Transverse colon (tissue), 4 donors: ENCODE results near the gene LGR5. TPM values are rescaled to one million over a fixed set of nuclear protein-coding genes. Genes with fewer than 3 reads are reported as not detected.

Source experiments
- DNase-seq: peaks from one replicate; pipeline ENCODE4 v3.0.0-alpha.2; 2019
- H3K27ac ChIP-seq, 4 donors: fragments of 200-600 bp; sonication (generic); 2 replicates each; pipeline ENCODE4 v1.5.1; 2016 to 2018; ENCODE audit warnings: inconsistent platforms in 4 of 4
- H3K27me3 ChIP-seq: fragments of 200-600 bp; sonication (generic); 2 replicates; pipeline ENCODE4 v1.5.1; 2017; ENCODE audit warnings: inconsistent platforms
- H3K36me3 ChIP-seq, 4 donors: fragments of 200-600 bp; sonication (generic); 2 replicates each; pipeline ENCODE4 v1.5.1; 2017 to 2019; ENCODE audit warnings: inconsistent platforms in 4 of 4
- H3K4me1 ChIP-seq, 4 donors: fragments of 200-600 bp; sonication (generic); 2 replicates each; pipeline ENCODE4 v1.5.1; 2017 to 2020; ENCODE audit warnings: inconsistent platforms in 4 of 4
- H3K4me3 ChIP-seq, 4 donors: fragments of 200-600 bp; sonication (generic); 1 replicate in 1 of 4; 2 replicates in 3 of 4; pipeline versions ENCODE4 v1.5.1 to v1.6.1; 2017 to 2019; ENCODE audit warnings: inconsistent platforms in 4 of 4
- H3K9me3 ChIP-seq, 2 donors: fragments of 200-600 bp; sonication (generic); 2 replicates each; pipeline ENCODE4 v1.5.1; 2017 to 2019; ENCODE audit warnings: inconsistent platforms in 2 of 2
- EP300 ChIP-seq: sonication (generic); formaldehyde crosslinking; IDR thresholded peaks from one replicate; pipeline ENCODE4 v1.6.1; 2017; ENCODE audit warnings: antibody characterized with exemption, low read depth
- POLR2A ChIP-seq: fragments of 450-650 bp; IDR thresholded peaks from one replicate; pipeline ENCODE4 v1.6.1; 2016; ENCODE audit warnings: antibody characterized with exemption, mild to moderate bottlenecking, moderate library complexity
- POLR2AphosphoS5 ChIP-seq, 3 donors: sonication (generic); formaldehyde crosslinking; IDR thresholded peaks; one replicate each; pipeline ENCODE4 v1.6.1; 2016; ENCODE audit warnings: antibody characterized with exemption in 3 of 3
- WGBS, 2 donors: methylation state at CpG; one replicate each; pipeline ENCODE4 v1.1.5; 2018; ENCODE audit warnings: low coverage in 1 of 2; 5-methylcytosine and 5-hydroxymethylcytosine counted together
- in situ Hi-C, 4 donors: fragments of 200-750 bp; cut with MboI; loops; one replicate each; pipeline versions ENCODE4 v1.15.0 to v1.15.1; 2017; ENCODE audit warnings: low sequenced_read_pairs in 3 of 4, low pct_ligation_motif_present in 1 of 4, low pct_unique_long_range_greater_than_20kb in 1 of 4
- intact Hi-C: fragments of 100-400 bp; cut with DNase I; formaldehyde crosslinking; loops from one replicate; pipeline ENCODE4 v1.15.1; 2023; ENCODE audit warnings: low total_unique reads
- total RNA-seq, 4 donors: library from RNA; depleted of rRNA; stranded (reverse); fragments of >200 nt; gene quantifications; one replicate each; pipeline ENCODE4 v1.1.0, GENCODE V29; 2016
- TF ChIP-seq, protein P1 (sequence below), 5 experiments: fragments of 200-600 bp in 3 of 5; fragments of 450-650 bp in 2 of 5; sonication (generic) in 3 of 5; IDR thresholded peaks; 1 replicate in 2 of 5; 2 replicates in 3 of 5; pipeline ENCODE4 v1.5.1; 2016 to 2017; ENCODE audit warnings: antibody characterized with exemption in 5 of 5, inconsistent platforms in 3 of 5, mild to moderate bottlenecking in 2 of 5, moderate library complexity in 1 of 5

LGR5 gene
- total RNA-seq, 4 donors from 2014 or later: 0.37 to 4.8 (median 1.0) TPM

DNA sequence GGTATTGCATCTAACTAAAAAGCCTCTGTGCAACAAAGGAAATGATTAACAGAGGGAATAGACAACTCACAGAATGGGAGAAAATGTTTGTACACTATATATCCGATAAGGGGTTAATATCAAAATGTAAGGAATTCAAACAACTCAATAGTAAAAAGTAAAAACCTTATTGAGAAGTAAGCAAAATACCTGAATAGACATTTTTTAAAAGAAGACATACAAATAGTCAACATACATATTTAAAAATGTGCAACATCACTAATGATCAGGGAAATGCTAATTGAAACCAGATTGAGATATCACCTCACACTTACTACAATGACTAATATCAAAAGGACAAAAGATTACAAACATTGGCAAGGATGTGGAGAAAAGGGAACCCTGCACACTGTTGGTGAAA is 31.9 kb upstream of the LGR5 start:
- H3K9me3 ChIP-seq: peaks cover 0 to 15% of the 10 kb centered on the region in 2 donors
- in situ Hi-C loops: loop anchor here in 3 of 4 donors (25.0 kb wide), 1 partner anchor 330 kb away; no protein-coding TSS in a partner anchor
- H3K4me1 ChIP-seq: no peaks in the 10 kb centered on the region
- no peak overlapping the region for H3K4me3 ChIP-seq
- no peak for DNase-seq
- intact Hi-C loops: no loop called here
- no peaks in the 10 kb centered on the region for H3K36me3 ChIP-seq
- no peak overlapping the region for H3K27ac ChIP-seq
- TF ChIP-seq POLR2A (no peak), EP300 (no peak), POLR2AphosphoS5 (IDR thresholded peaks at IDR 0.05) (no peak)
- TF ChIP-seq, protein P1, sequence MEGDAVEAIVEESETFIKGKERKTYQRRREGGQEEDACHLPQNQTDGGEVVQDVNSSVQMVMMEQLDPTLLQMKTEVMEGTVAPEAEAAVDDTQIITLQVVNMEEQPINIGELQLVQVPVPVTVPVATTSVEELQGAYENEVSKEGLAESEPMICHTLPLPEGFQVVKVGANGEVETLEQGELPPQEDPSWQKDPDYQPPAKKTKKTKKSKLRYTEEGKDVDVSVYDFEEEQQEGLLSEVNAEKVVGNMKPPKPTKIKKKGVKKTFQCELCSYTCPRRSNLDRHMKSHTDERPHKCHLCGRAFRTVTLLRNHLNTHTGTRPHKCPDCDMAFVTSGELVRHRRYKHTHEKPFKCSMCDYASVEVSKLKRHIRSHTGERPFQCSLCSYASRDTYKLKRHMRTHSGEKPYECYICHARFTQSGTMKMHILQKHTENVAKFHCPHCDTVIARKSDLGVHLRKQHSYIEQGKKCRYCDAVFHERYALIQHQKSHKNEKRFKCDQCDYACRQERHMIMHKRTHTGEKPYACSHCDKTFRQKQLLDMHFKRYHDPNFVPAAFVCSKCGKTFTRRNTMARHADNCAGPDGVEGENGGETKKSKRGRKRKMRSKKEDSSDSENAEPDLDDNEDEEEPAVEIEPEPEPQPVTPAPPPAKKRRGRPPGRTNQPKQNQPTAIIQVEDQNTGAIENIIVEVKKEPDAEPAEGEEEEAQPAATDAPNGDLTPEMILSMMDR (IDR thresholded peaks at IDR 0.05): no peak
- WGBS, 2 donors: 92% methylated on average over 1 of the region's 1 CpG; no CpG with 5 or more reads in 1 of the 2 donors
- no peaks in the 10 kb centered on the region for H3K27me3 ChIP-seq

DNA sequence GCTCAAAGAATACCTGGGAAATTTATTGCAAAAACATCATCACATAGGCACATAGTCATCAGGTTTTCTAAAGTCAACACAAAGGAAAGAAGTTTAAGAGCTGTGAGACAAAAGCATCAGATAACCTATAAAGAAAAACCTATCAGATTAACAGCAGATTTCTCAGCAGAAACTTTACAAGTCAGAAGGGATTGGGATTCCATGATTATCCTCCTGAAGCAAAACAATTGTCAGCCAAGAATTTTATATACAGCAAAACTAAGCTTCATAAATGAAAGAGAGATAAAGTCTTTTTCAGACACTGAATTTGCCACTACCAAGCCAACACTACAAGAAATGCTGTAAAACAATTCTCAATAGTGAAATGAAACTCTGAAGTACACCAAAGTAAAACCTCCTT is 28.8 kb upstream of the LGR5 start:
- intact Hi-C loops: loop anchor here (10.0 kb wide), 1 partner anchor 334 kb away; no protein-coding TSS in a partner anchor
- peaks cover 0 to 2% (median 0%) of the 10 kb centered on the region in 4 donors for H3K4me1 ChIP-seq
- H3K36me3 ChIP-seq: no peaks in the 10 kb centered on the region
- peaks cover 0 to 10% of the 10 kb centered on the region in 2 donors for H3K9me3 ChIP-seq
- no peak for DNase-seq
- no peak overlapping the region for H3K27ac ChIP-seq
- no peaks in the 10 kb centered on the region for H3K27me3 ChIP-seq
- TF ChIP-seq, protein P1 (IDR thresholded peaks at IDR 0.05): no peak
- TF ChIP-seq POLR2AphosphoS5 (IDR thresholded peaks at IDR 0.05) (no peak), EP300 (no peak), POLR2A (no peak)
- in situ Hi-C loops: loop anchor here (10.0 to 25.0 kb wide), 3 partner anchors 144 to 334 kb away; no protein-coding TSS in a partner anchor
- no peak overlapping the region for H3K4me3 ChIP-seq

DNA sequence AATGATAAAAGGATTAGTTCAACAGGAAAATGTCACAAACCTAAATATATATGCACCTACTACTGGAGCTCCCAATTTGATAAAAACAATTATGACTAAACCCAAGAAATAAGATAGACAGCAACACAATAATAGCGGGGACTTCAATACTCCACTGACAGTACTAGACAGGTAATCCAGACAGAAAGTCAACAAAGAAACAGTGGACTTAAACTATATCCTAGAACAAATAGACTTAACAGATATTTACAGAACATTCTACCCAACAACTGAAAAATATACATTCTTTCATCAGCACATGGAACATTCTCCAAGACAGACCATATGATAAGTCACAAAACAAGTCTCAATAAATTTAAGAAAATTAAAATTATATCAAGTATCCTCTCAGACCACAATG is 28.0 kb upstream of the LGR5 start:
- Histone ChIP-seq H3K36me3 (no peaks in the 10 kb centered on the region), H3K27ac (no peak overlapping the region), H3K4me3 (no peak overlapping the region), H3K9me3 (peaks cover 0 to 10% of the 10 kb centered on the region in 2 donors), H3K27me3 (no peaks in the 10 kb centered on the region), H3K4me1 (peaks cover 0 to 2% (median 0%) of the 10 kb centered on the region in 4 donors)
- TF ChIP-seq POLR2A: no peak
- TF ChIP-seq POLR2AphosphoS5 (IDR thresholded peaks at IDR 0.05): no peak
- TF ChIP-seq, protein P1 (IDR thresholded peaks at IDR 0.05): no peak
- no peak for TF ChIP-seq EP300
- intact Hi-C loops (loop anchor here (10.0 kb wide), 1 partner anchor 333 kb away; no protein-coding TSS in a partner anchor), in situ Hi-C loops (loop anchor here (10.0 to 25.0 kb wide), 3 partner anchors 143 to 333 kb away; no protein-coding TSS in a partner anchor)
- DNase-seq: no peak
- WGBS, 2 donors: 97 to 100% methylated on average over 1 of the region's 1 CpG

DNA sequence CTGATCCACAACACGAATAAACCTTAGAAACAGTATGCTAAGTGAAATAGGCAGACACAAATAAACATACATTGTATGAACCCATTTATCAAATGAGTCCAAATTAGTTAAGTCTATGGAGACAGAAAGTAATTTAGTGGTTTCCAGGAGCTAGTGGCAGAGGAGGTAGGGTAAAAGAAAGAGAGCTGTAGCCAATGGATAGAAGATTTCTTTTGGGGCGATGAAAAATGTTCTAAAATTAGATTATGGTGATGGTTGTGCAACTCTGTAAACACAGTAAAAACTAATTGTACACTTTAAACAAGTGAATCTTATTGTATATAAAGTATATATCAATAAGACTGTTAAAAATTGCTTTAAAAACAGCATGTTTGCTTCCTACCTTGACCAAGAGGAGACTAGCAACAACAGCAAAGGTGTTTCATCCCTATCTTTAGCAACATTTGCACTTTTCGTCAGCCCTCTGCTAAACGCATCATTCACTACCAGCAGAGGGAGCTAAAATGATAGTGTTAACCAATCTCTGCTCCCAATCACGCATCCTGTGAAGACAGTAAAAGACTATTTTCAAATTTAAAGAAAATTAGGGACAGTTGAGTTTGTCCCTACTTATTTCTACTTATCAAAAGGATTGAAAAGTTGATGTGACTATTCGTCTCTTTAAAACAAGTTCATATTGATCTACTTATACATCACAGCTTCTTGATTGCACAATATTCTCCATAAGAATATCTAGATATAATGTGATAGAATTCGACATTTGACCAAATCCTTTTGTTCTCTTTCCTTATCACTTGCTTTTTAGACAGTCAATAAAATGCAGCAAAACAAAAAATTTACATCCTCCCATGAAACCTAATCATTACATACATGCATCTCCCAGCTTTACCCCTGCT is 24.0 kb upstream of the LGR5 start:
- WGBS, 2 donors: 13 to 16% methylated on average over 7 of the region's 7 CpGs
- Histone ChIP-seq H3K27me3 (no peaks in the 10 kb centered on the region), H3K4me3 (no peak overlapping the region), H3K36me3 (no peaks in the 10 kb centered on the region), H3K4me1 (peaks cover 0 to 2% (median 0%) of the 10 kb centered on the region in 4 donors), H3K27ac (no peak overlapping the region), H3K9me3 (peaks cover 0 to 4% of the 10 kb centered on the region in 2 donors)
- intact Hi-C loops (loop anchor here (10.0 kb wide), 1 partner anchor 329 kb away; no protein-coding TSS in a partner anchor), in situ Hi-C loops (loop anchor here (10.0 to 25.0 kb wide), 3 partner anchors 139 to 329 kb away; no protein-coding TSS in a partner anchor)
- peak; percentile 11 for DNase-seq
- TF ChIP-seq, protein P1 (IDR thresholded peaks at IDR 0.05): peak; percentile 59 to 75 (median 63)
- no peak for TF ChIP-seq POLR2AphosphoS5 (IDR thresholded peaks at IDR 0.05)
